Body of pancreas (tissue), 4 donors: ENCODE data around the gene RAD21L1. TPM values are rescaled to one million over a fixed set of nuclear protein-coding genes. Genes with fewer than 3 reads are reported as not detected.

Experiments used
- ATAC-seq: fragments of 150-250 bp; one replicate; pipeline ENCODE4 v1.9.1; 2016
- DNase-seq, 4 donors: peaks; one replicate each; pipeline ENCODE4 v3.0.0-alpha.2; 2019
- H3K27ac ChIP-seq, 4 donors: fragments of 200-600 bp; sonication (generic); 1 replicate in 3 of 4; 2 replicates in 1 of 4; pipeline versions ENCODE4 v1.5.1 to v1.6.1; 2016 to 2019; ENCODE audit warnings: mild to moderate bottlenecking in 1 of 4, mixed read lengths in 1 of 4, moderate library complexity in 1 of 4
- H3K27me3 ChIP-seq, 2 donors: fragments of 200-600 bp; sonication (generic); one replicate each; pipeline ENCODE4 v1.6.0; 2016; ENCODE audit warnings: mild to moderate bottlenecking in 1 of 2
- H3K36me3 ChIP-seq, 2 donors: fragments of 200-600 bp; sonication (generic); replicated peaks in 1 of 2; 2 replicates each; pipeline ENCODE4 v1.5.1; 2016; ENCODE audit warnings: low read depth in 2 of 2; ENCODE audit not compliant: insufficient read depth in 1 of 2
- H3K4me1 ChIP-seq: fragments of 200-600 bp; sonication (generic); one replicate; pipeline ENCODE4 v1.6.0; 2016
- H3K4me3 ChIP-seq, 2 donors: fragments of 200-600 bp; sonication (generic); 1 replicate in 1 of 2; 2 replicates in 1 of 2; pipeline ENCODE4 v1.5.1; 2016 to 2019
- H3K9me3 ChIP-seq, 3 donors: fragments of 200-600 bp; sonication (generic); 1 replicate in 2 of 3; 2 replicates in 1 of 3; pipeline ENCODE4 v1.5.1; 2016
- CTCF ChIP-seq, 7 experiments: fragments of 450-650 bp in 4 of 7; fragments of 200-600 bp in 3 of 7; sonication (generic) in 3 of 7; IDR thresholded peaks; one replicate each; pipeline ENCODE4 v1.5.1; 2016 to 2019; ENCODE audit warnings: antibody characterized with exemption in 7 of 7
- POLR2A ChIP-seq, 3 donors: fragments of 450-650 bp; IDR thresholded peaks; one replicate each; pipeline ENCODE4 v1.6.1; 2016; ENCODE audit warnings: antibody characterized with exemption in 3 of 3, mild to moderate bottlenecking in 2 of 3
- WGBS, 2 donors: methylation state at CpG; one replicate each; pipeline ENCODE4 v1.1.5; 2017; 5-methylcytosine and 5-hydroxymethylcytosine counted together
- intact Hi-C: fragments of 100-400 bp; cut with DNase I; formaldehyde crosslinking; loops from one replicate; pipeline ENCODE4 v1.15.1; 2023
- total RNA-seq, 2 donors: library from RNA; depleted of rRNA; stranded (reverse); fragments of >200 nt; gene quantifications; one replicate each; pipeline ENCODE4 v1.1.0, GENCODE V29; 2016

RAD21L1 gene
- total RNA-seq, 2 donors from 2014 or later, result not detected

GRCh38 chr20:1300083-1300840 is 74.4 kb downstream of the RAD21L1 start:
- ATAC-seq (no peak), DNase-seq (no peak)
- no peaks in the 10 kb centered on the region for H3K4me1 ChIP-seq
- 88 to 93% methylated on average over 12 to 18 of the region's 18 CpGs for WGBS, 2 donors
- no peaks in the 10 kb centered on the region for H3K36me3 ChIP-seq
- H3K27ac ChIP-seq, result no peak overlapping the region
- H3K9me3 ChIP-seq, result no peaks in the 10 kb centered on the region
- no peak for TF ChIP-seq CTCF (IDR thresholded peaks at IDR 0.05)
- no peak for TF ChIP-seq POLR2A (IDR thresholded peaks at IDR 0.05)
- intact Hi-C loops, result no loop called here
- H3K4me3 ChIP-seq, result no peak overlapping the region
- no peaks in the 10 kb centered on the region for H3K27me3 ChIP-seq

GRCh38 chr20:1301031-1301529 is 75.2 kb downstream of the RAD21L1 start:
- WGBS, 2 donors, result 63 to 81% methylated on average over 9 of the region's 9 CpGs
- Histone ChIP-seq H3K4me1 (no peaks in the 10 kb centered on the region), H3K27ac (no peak overlapping the region), H3K9me3 (no peaks in the 10 kb centered on the region), H3K27me3 (no peaks in the 10 kb centered on the region), H3K36me3 (no peaks in the 10 kb centered on the region), H3K4me3 (no peak overlapping the region)
- DNase-seq (no peak), ATAC-seq (no peak)
- no peak for TF ChIP-seq POLR2A (IDR thresholded peaks at IDR 0.05)
- TF ChIP-seq CTCF (IDR thresholded peaks at IDR 0.05), result no peak
- intact Hi-C loops, result no loop called here

GRCh38 chr20:1302685-1303541 is 77.1 kb downstream of the RAD21L1 start:
- Histone ChIP-seq H3K4me1 (no peaks in the 10 kb centered on the region), H3K9me3 (no peaks in the 10 kb centered on the region), H3K27ac (no peak overlapping the region), H3K27me3 (no peaks in the 10 kb centered on the region), H3K4me3 (no peak overlapping the region), H3K36me3 (no peaks in the 10 kb centered on the region)
- ATAC-seq (no peak), DNase-seq (no peak)
- intact Hi-C loops, result no loop called here
- TF ChIP-seq POLR2A (IDR thresholded peaks at IDR 0.05) (no peak), CTCF (IDR thresholded peaks at IDR 0.05) (no peak)
- WGBS, 2 donors, result 84 to 88% methylated on average over 12 of the region's 12 CpGs

GRCh38 chr20:1304710-1305515 is 79.1 kb downstream of the RAD21L1 start:
- intact Hi-C loops, result no loop called here
- Histone ChIP-seq H3K27ac (no peak overlapping the region), H3K4me3 (no peak overlapping the region), H3K4me1 (no peaks in the 10 kb centered on the region), H3K9me3 (no peaks in the 10 kb centered on the region), H3K36me3 (no peaks in the 10 kb centered on the region), H3K27me3 (no peaks in the 10 kb centered on the region)
- DNase-seq (no peak), ATAC-seq (no peak)
- TF ChIP-seq POLR2A (IDR thresholded peaks at IDR 0.05), result no peak
- no peak for TF ChIP-seq CTCF (IDR thresholded peaks at IDR 0.05)
- WGBS, 2 donors, result 76 to 86% methylated on average over 12 to 31 of the region's 31 CpGs

Other genes starting within 250 kb of the RAD21L1 start
- not detected for gene RSPO4, start 223.7 kb upstream of the RAD21L1 start, total RNA-seq
- 10 to 100 TPM; 32.9 to 53.1 TPM for gene PSMF1, start 107.4 kb upstream of the RAD21L1 start, total RNA-seq
- gene TMEM74B, start 41.1 kb upstream of the RAD21L1 start, total RNA-seq, result not detected
- not detected for gene C20orf202, start 22.6 kb upstream of the RAD21L1 start, total RNA-seq
- gene SNPH, start 40.2 kb downstream of the RAD21L1 start, total RNA-seq, result 1 to 10 TPM; 3.3 to 3.4 TPM
- gene SDCBP2, start 103.1 kb downstream of the RAD21L1 start, total RNA-seq, result 10 to 100 TPM; 14.8 to 20.0 TPM
- gene FKBP1A, start 167.0 kb downstream of the RAD21L1 start, total RNA-seq, result 10 to 100 TPM; 47.5 to 57.7 TPM
- 10 to 100 TPM; 23.1 to 33.7 TPM for gene NSFL1C, start 240.8 kb downstream of the RAD21L1 start, total RNA-seq